Measurements from ENCODE around the gene DLST.
"Not testable (repeated sequence)": the region's sequence is repeated elsewhere in the genome, so short reads cannot be mapped to it uniquely, and the experiment has no call there.

Gene DLST

DNA sequence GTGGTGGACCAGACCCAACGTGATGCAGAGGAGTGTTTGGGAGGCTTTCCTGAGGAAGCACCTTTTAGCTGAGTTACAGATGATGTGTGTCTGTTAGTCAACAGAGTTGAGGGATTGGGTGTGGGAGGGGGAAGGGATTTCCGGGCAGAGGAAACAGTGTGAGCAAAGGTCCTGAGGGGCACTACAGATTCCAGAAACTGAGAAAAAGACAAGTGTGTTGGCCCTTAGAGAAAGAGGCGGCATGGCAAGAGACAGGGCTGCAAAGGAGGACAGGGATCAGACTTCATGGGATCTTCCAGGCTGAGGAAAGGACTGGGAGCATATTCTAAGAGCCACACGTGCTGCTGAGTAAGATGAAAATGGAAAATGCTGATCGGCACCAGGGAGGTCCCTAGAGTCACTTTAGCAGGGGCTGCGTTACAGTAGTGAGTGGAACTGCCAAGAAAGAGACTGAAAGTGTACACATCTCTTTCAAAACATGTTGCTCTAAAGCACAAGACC lies 50.7 kb downstream of the DLST start:
- DNase-seq (ENCODE audit: extremely low spot score) = no peak
- POLR2A ChIA-PET = no interaction called here
- TF ChIP-seq, protein P1, sequence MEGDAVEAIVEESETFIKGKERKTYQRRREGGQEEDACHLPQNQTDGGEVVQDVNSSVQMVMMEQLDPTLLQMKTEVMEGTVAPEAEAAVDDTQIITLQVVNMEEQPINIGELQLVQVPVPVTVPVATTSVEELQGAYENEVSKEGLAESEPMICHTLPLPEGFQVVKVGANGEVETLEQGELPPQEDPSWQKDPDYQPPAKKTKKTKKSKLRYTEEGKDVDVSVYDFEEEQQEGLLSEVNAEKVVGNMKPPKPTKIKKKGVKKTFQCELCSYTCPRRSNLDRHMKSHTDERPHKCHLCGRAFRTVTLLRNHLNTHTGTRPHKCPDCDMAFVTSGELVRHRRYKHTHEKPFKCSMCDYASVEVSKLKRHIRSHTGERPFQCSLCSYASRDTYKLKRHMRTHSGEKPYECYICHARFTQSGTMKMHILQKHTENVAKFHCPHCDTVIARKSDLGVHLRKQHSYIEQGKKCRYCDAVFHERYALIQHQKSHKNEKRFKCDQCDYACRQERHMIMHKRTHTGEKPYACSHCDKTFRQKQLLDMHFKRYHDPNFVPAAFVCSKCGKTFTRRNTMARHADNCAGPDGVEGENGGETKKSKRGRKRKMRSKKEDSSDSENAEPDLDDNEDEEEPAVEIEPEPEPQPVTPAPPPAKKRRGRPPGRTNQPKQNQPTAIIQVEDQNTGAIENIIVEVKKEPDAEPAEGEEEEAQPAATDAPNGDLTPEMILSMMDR (IDR thresholded peaks at IDR 0.05; ENCODE audit: control extremely low read depth, extremely low read depth, low read depth, missing control alignments) = no peak
- CTCF ChIA-PET = interaction anchor here (0.9 to 3.9 kb wide), 4 partner anchors 10 to 156 kb away, joined by 4 to 31 read pairs (median 10); partner anchors contain the start of gene RPS6KL1

DNA sequence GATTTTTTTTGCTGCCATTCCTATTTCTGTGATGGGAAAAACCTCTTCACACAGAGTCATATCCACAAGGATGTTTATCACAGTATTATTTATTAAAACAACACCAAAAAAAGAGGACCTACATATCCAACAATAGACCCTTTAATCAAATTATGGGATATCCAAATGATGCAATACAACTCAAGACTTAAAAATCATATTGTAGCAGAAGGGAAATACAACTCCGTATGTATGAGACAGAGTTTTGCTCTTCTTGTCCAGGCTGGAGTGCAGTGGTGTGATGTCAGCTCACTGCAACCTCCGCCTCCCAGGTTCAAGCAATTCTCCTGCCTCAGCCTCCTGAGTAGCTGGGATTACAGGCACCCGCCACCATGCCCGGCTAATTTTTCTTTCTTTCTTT lies 51.2 kb downstream of the DLST start:
- CTCF ChIA-PET = interaction anchor here (1.8 to 3.9 kb wide), 3 partner anchors 9 to 156 kb away, joined by 6 to 31 read pairs (median 8); no protein-coding TSS in a partner anchor
- POLR2A ChIA-PET; DNase-seq (ENCODE audit: extremely low spot score): not testable (repeated sequence)

DNA sequence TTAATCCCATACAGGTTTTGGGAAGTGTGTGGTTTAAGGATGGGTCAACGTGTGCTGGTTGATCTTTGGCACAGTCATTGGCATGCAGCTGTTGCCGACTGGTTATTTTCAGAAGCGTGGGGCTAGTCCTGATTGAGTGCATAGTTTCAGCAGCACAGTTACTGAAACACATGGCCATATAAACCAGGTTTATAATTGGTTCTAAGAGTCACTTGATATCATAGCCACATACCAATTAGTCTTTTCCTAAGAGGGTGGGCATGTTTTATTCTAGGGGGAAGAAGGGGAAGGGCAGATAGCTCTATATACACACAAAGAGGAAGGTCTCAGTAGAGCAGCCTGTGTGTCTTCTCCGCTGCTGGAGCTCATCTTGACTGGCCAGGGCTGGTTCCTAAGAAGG lies 52.3 kb downstream of the DLST start:
- no peak for DNase-seq (ENCODE audit: extremely low spot score)
- TF ChIP-seq, protein P1 (IDR thresholded peaks at IDR 0.05; ENCODE audit: control extremely low read depth, extremely low read depth, low read depth, missing control alignments) = no peak
- POLR2A ChIA-PET = no interaction called here
- CTCF ChIA-PET = interaction anchor here (1.1 to 1.8 kb wide), 6 partner anchors 8 to 154 kb away, joined by 3 to 11 read pairs (median 4); partner anchors contain the start of gene RPS6KL1

DNA sequence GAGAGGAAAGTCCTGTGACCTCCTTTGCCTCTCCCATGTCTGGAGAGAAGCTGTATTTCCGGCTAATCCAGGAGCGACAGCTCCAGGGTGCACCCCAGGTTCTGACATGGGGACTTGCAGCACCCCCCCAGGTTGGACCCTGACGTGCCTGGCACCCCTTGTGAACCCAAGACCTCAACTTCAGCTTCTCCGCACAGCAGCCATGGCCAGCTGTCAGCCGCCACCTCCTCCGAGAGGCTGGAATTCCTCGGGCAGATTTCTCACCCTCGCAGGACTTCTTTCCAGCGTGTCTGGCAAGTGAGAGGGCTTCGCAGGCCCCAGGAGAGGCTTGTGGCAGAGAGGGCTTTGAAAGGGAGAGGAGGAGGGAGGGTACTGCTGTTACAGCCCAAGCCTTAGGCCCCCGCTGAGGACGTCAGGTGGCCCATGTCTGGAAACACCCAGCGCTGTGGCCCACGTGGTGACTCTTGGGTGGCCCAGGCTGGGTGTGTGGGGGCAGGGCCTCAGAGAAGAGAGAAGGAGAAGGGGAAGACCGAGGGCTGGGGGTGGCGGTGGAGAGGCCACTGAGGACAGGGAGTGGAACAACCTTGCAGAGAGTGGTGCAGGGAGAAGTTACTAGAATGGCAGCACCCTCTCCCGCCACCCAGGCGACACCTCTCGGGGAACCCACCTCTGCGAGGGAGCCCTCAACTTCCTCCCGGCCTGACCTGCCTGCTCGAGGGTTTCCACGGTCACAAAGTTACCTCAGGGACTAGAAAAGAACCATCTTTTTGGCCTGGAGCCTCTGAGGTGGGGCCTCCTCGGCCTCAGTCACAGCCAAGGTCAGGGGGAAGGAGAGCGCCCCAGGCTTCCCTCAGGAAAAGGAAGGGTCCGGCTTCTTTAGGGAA lies 53.0 kb downstream of the DLST start:
- TF ChIP-seq, protein P1 (IDR thresholded peaks at IDR 0.05; ENCODE audit: control extremely low read depth, extremely low read depth, low read depth, missing control alignments) = no peak
- ChIA-PET CTCF (interaction anchor here (1.1 to 2.2 kb wide), 7 partner anchors 7 to 154 kb away, joined by 3 to 11 read pairs (median 5); partner anchors contain the start of gene RPS6KL1), POLR2A (interaction anchor here (0.6 kb wide), 1 partner anchor 24 kb away, joined by 3 read pairs; no protein-coding TSS in a partner anchor)
- peak; percentile 52 for DNase-seq (ENCODE audit: extremely low spot score)

DNA sequence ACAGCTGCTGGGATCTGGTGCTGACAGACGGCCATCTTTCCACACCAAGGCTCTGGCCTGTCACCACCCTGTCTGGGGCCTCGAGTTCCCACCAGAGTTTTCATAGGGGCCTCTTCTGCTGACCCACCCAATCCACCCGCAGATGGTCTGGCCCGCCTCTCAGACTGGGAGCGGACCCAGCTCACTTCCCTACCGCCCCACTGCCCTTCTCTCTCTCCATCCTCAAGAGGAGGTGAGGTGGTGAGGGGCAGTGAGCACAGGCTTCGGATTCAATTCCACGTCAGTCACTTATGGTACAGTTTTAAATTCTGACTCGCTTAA lies 53.6 kb downstream of the DLST start:
- ChIA-PET POLR2A (no interaction called here), CTCF (interaction anchor here (2.2 kb wide), 1 partner anchor 29 kb away, joined by 8 read pairs; no protein-coding TSS in a partner anchor)
- no peak for DNase-seq (ENCODE audit: extremely low spot score)
- TF ChIP-seq, protein P1 (IDR thresholded peaks at IDR 0.05; ENCODE audit: control extremely low read depth, extremely low read depth, low read depth, missing control alignments) = no peak

DNA sequence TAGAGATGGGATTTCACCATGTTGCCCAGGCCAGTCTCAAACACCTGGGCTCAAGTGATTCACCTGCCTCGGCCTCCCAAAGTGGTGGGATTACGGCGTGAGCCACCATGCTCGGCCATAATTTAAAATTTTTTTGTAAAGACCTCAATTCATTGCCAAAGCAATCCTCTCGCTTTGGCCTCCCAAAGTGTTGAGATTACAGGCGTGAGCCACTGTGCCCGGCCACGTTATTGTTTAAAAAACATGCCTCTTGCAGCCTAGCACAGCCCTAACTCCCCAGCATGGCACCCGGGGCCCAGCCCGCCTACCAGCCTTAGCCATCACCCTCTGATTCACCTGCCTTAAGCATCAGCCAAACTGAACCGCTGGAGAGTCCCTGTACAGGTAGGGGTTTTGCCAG lies 54.4 kb downstream of the DLST start:
- POLR2A ChIA-PET = no interaction called here
- no peak for DNase-seq (ENCODE audit: extremely low spot score)
- CTCF ChIA-PET = interaction anchor here (0.9 to 4.3 kb wide), 5 partner anchors 10 to 153 kb away, joined by 3 to 33 read pairs (median 4); no protein-coding TSS in a partner anchor
- TF ChIP-seq, protein P1 (IDR thresholded peaks at IDR 0.05; ENCODE audit: control extremely low read depth, extremely low read depth, low read depth, missing control alignments) = no peak

DNA sequence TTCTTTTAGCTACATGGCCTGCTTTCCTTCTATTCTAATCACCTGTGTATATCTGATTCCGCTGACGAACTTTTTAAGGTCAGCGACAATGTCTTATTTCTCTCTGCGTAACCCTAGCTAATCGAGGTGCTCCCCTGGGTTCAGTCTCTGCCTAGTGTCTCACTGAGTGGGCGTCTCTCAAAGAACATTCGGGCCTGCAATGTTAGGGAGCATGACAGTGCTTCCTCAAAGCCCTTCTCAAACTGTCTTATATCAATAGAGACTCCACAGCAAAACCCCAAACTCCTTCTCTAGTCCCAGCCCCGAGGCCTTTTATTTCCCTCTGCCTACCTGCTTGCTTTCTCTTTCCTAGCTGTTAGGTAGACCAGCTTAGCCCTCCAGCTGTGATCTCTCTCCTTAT lies 55.0 kb downstream of the DLST start:
- no peak for DNase-seq (ENCODE audit: extremely low spot score)
- TF ChIP-seq, protein P1 (IDR thresholded peaks at IDR 0.05; ENCODE audit: control extremely low read depth, extremely low read depth, low read depth, missing control alignments) = no peak
- ChIA-PET POLR2A (no interaction called here), CTCF (interaction anchor here (0.9 to 4.3 kb wide), 5 partner anchors 10 to 152 kb away, joined by 3 to 33 read pairs (median 4); no protein-coding TSS in a partner anchor)

Data from GM10248 (cell line).